Peyer's patch (tissue), 4 donors: Measurements from ENCODE around the gene EIF6.

Experiments
- POLR2A ChIP-seq, 2 donors: fragments of 450-650 bp; IDR thresholded peaks; one replicate each; pipeline ENCODE4 v1.5.1; 2017; ENCODE audit warnings: antibody characterized with exemption in 2 of 2, mild to moderate bottlenecking in 2 of 2, moderate library complexity in 2 of 2
- TF ChIP-seq, protein P1 (sequence below), 6 experiments: fragments of 450-650 bp in 4 of 6; fragments of 200-600 bp in 2 of 6; sonication (generic) in 1 of 6; IDR thresholded peaks; one replicate each; pipeline ENCODE4 v1.5.1; 2017 to 2019; ENCODE audit warnings: antibody characterized with exemption in 6 of 6, mild to moderate bottlenecking in 3 of 6, moderate library complexity in 1 of 6

DNA sequence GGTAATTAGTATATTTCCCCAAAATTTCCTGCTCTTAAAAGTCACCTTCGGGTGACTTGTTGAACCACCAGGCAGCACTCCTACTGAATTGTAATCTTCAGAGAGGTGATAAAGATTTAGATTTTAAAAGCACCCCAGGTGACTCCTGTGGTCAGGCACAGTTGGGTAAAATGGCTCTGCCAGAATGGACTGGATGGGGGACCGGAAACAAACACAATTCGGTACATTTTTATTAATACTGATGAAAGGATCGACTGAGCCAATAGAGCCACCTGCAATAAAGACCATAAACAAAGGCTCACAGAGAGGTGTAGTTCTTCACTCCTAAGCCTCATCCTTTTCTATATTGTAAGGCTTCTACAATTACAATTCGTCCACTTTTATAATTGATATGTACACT is 27.2 kb upstream of the EIF6 start:
- TF ChIP-seq, protein P1, sequence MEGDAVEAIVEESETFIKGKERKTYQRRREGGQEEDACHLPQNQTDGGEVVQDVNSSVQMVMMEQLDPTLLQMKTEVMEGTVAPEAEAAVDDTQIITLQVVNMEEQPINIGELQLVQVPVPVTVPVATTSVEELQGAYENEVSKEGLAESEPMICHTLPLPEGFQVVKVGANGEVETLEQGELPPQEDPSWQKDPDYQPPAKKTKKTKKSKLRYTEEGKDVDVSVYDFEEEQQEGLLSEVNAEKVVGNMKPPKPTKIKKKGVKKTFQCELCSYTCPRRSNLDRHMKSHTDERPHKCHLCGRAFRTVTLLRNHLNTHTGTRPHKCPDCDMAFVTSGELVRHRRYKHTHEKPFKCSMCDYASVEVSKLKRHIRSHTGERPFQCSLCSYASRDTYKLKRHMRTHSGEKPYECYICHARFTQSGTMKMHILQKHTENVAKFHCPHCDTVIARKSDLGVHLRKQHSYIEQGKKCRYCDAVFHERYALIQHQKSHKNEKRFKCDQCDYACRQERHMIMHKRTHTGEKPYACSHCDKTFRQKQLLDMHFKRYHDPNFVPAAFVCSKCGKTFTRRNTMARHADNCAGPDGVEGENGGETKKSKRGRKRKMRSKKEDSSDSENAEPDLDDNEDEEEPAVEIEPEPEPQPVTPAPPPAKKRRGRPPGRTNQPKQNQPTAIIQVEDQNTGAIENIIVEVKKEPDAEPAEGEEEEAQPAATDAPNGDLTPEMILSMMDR (IDR thresholded peaks at IDR 0.05) = no peak
- TF ChIP-seq POLR2A (IDR thresholded peaks at IDR 0.05) = no peak
